NCI-H2107 treated with DMSO at 0.1 percent for 48 hours (cell line): Measurements from ENCODE around the gene COL23A1.
"Not testable (repeated sequence)": the region's sequence is repeated elsewhere in the genome, so short reads cannot be mapped to it uniquely, and the experiment has no call there.

ENCODE experiments used
- DNase-seq: peaks from one replicate; lab custom pipeline; 2025; ENCODE audit not compliant: unreplicated experiment; lab: John Stamatoyannopoulos, UW

COL23A1 gene

GRCh38 chr5:178511172-178511571 is 79.0 kb downstream of the COL23A1 start:
- no peak for DNase-seq

GRCh38 chr5:178509491-178510057 is 80.6 kb downstream of the COL23A1 start:
- no peak for DNase-seq

- DNase-seq, result no peak
Measured at GRCh38 chr5:178507151-178507932, 82.9 kb downstream of the COL23A1 start.

GRCh38 chr5:178505639-178506407 is 84.4 kb downstream of the COL23A1 start:
- DNase-seq, result no peak

GRCh38 chr5:178504340-178504960 is 85.7 kb downstream of the COL23A1 start:
- no peak for DNase-seq

GRCh38 chr5:178502401-178503100 is 87.6 kb downstream of the COL23A1 start:
- no peak for DNase-seq

GRCh38 chr5:178499352-178499751 is 90.8 kb downstream of the COL23A1 start:
- DNase-seq, result no peak

GRCh38 chr5:178496642-178497041 is 93.6 kb downstream of the COL23A1 start:
- no peak for DNase-seq

GRCh38 chr5:178496214-178496613 is 94.0 kb downstream of the COL23A1 start:
- no peak for DNase-seq

- DNase-seq, result no peak
Measured at GRCh38 chr5:178495706-178496105, 94.5 kb downstream of the COL23A1 start.

- DNase-seq, result no peak
Measured at GRCh38 chr5:178492278-178492677, 97.9 kb downstream of the COL23A1 start.

GRCh38 chr5:178490935-178491652 is 99.1 kb downstream of the COL23A1 start:
- no peak for DNase-seq

GRCh38 chr5:178489271-178489976 is 100.8 kb downstream of the COL23A1 start:
- DNase-seq, result no peak

GRCh38 chr5:178488696-178489095 is 101.5 kb downstream of the COL23A1 start:
- DNase-seq, result no peak

- DNase-seq, result no peak
Measured at GRCh38 chr5:178487911-178488600, 102.1 kb downstream of the COL23A1 start.

GRCh38 chr5:178486878-178487512 is 103.2 kb downstream of the COL23A1 start:
- not testable (repeated sequence) for DNase-seq

GRCh38 chr5:178486239-178486641 is 104.0 kb downstream of the COL23A1 start:
- no peak for DNase-seq

- DNase-seq, result no peak
Measured at GRCh38 chr5:178483620-178484019, 106.6 kb downstream of the COL23A1 start.

- DNase-seq, result no peak
Measured at GRCh38 chr5:178479261-178479660, 110.9 kb downstream of the COL23A1 start.
